Stimulated activated naive B cell treated with anti-CD40 and anti-IgM and Interleukin-4, amounts not matched to agents 10 μg/mL and 1 μg/mL and 100 μg/mL, for 72 hours (primary cell): Measurements from ENCODE around the gene OR56B4.
"Not testable (repeated sequence)": the region's sequence is repeated elsewhere in the genome, so short reads cannot be mapped to it uniquely, and the experiment has no call there.

ENCODE experiments used
- ATAC-seq, 2 donors: fragments of 150-1000 bp; cut with Tn5 transposase; replicated peaks; 2 replicates each; pipeline ENCODE4 v1.10.0; 2021; ENCODE audit warnings: moderate library complexity in 1 of 2
- DNase-seq: peaks from one replicate; pipeline ENCODE4 v3.0.0; 2021
- H3K27ac Mint-ChIP-seq: one replicate; pipeline ENCODE4 v1.8.0; 2022; ENCODE audit warnings: mild to moderate bottlenecking, mixed read lengths
- H3K27me3 Mint-ChIP-seq, 2 donors: one replicate each; pipeline ENCODE4 v1.8.0; 2022; ENCODE audit warnings: mixed read lengths in 2 of 2
- H3K36me3 Mint-ChIP-seq, 2 donors: one replicate each; pipeline ENCODE4 v1.8.0; 2022; ENCODE audit warnings: mixed read lengths in 2 of 2, mild to moderate bottlenecking in 1 of 2
- H3K4me1 Mint-ChIP-seq, 2 donors: one replicate each; pipeline ENCODE4 v1.8.0; 2022; ENCODE audit warnings: mixed read lengths in 2 of 2, mild to moderate bottlenecking in 1 of 2
- H3K4me3 Mint-ChIP-seq, 2 donors: one replicate each; pipeline ENCODE4 v1.8.0; 2022; ENCODE audit warnings: mild to moderate bottlenecking in 2 of 2, mixed read lengths in 2 of 2, moderate library complexity in 1 of 2
- H3K9me3 Mint-ChIP-seq, 2 donors: one replicate each; pipeline ENCODE4 v1.8.0; 2022; ENCODE audit warnings: mixed read lengths in 2 of 2, mild to moderate bottlenecking in 1 of 2

The OR56B4 gene, protein sequence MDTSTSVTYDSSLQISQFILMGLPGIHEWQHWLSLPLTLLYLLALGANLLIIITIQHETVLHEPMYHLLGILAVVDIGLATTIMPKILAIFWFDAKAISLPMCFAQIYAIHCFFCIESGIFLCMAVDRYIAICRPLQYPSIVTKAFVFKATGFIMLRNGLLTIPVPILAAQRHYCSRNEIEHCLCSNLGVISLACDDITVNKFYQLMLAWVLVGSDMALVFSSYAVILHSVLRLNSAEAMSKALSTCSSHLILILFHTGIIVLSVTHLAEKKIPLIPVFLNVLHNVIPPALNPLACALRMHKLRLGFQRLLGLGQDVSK

DNA sequence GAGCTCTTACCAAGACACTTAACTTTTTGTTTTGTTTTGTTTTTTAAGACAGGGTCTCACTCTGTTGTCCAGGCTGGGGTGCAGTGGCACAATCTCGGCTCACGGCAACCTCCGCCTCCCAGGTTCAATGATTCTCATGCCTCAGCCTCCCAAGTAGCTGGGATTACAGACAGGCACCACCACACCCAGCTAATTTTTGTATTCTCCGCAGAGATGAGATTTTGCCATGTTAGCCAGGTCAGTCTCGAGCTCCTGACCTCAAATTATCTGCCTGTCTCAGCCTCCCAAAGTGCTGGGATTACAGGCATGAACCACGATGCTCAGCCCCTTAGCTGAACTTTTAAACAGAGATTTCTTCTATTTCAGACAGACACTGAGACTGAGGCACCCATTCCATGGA lies at the start of gene OR56B4:
OR56B4 (plus strand) TSS at position 301 of the 400 bp plus-strand sequence; CDS start at position 396, 95 bp downstream.
- H3K36me3 Mint-ChIP-seq, H3K4me3 Mint-ChIP-seq, ATAC-seq, H3K9me3 Mint-ChIP-seq, DNase-seq, H3K27ac Mint-ChIP-seq, H3K4me1 Mint-ChIP-seq: not testable (repeated sequence)
- H3K27me3 Mint-ChIP-seq = peaks cover 7 to 11% of the 10 kb centered on the region in 2 donors

GRCh38 chr11:6061475-6061874 lies 46.0 kb upstream of the OR56B4 start:
- Mint-ChIP-seq H3K4me1 (no peaks in the 10 kb centered on the region), H3K9me3 (no peaks in the 10 kb centered on the region), H3K4me3 (no peak overlapping the region), H3K27me3 (peaks cover under 1 to 4% of the 10 kb centered on the region in 2 donors), H3K36me3 (no peaks in the 10 kb centered on the region), H3K27ac (no peak overlapping the region)
- DNase-seq (no peak), ATAC-seq (no peak)

GRCh38 chr11:6062691-6063358 lies 44.7 kb upstream of the OR56B4 start:
- ATAC-seq (no peak), DNase-seq (no peak)
- Mint-ChIP-seq H3K9me3 (no peaks in the 10 kb centered on the region), H3K27ac (no peak overlapping the region), H3K36me3 (no peaks in the 10 kb centered on the region), H3K4me1 (no peaks in the 10 kb centered on the region), H3K27me3 (peaks cover 7 to 13% of the 10 kb centered on the region in 2 donors), H3K4me3 (no peak overlapping the region)

DNA sequence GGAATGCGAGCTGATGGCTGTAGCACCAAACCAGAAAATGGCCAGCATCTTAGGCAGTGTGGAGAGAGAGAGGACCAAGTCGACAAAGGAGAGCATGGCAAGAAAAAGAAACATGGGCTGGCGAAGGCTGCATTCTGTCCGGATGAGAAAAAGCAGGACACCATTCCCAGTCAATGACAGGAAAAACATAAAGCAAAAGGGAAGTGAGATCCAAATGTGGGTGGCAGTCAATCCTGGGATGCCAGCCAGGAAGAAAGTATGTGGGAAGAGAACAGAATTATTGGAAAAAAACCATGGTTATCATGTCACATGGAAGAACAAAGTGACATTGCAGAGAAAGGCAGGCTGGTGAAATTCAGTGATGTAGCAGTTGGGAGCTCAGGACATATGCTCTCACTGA lies 40.0 kb upstream of the OR56B4 start:
- H3K27ac Mint-ChIP-seq = no peak overlapping the region

GRCh38 chr11:6076443-6076842 lies 31.0 kb upstream of the OR56B4 start:
- not testable (repeated sequence) for H3K4me1 Mint-ChIP-seq, DNase-seq, H3K36me3 Mint-ChIP-seq, H3K4me3 Mint-ChIP-seq, H3K27ac Mint-ChIP-seq, ATAC-seq
- peaks cover 16 to 18% of the 10 kb centered on the region in 2 donors for H3K27me3 Mint-ChIP-seq
- peaks cover 15 to 17% of the 10 kb centered on the region in 2 donors for H3K9me3 Mint-ChIP-seq

More for the DNA sequence above, 40.0 kb upstream of the OR56B4 start:
- DNase-seq = no peak
- Mint-ChIP-seq H3K9me3 (no peaks in the 10 kb centered on the region), H3K36me3 (no peaks in the 10 kb centered on the region), H3K27me3 (peaks cover 11 to 18% of the 10 kb centered on the region in 2 donors), H3K4me3 (no peak overlapping the region), H3K4me1 (no peaks in the 10 kb centered on the region)
- no peak for ATAC-seq

DNA sequence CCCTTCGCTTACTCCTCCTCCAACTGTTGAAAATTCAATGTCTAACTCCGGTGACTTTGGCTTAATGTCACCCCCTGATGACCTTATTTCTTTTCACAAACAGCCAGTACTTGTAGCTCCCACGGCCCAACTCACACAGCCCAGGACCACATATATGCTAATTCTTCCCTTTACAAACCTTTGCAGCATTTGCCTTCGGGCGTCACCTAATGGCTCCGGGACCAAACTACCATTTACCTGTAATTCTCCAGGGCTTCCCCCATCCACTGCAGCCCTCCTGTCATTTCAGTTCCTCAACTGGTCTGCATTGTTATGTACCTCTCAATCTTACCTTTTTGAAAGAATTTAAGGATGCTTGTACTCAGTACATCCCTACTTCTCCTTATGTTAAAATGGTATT lies 29.8 kb upstream of the OR56B4 start:
- Mint-ChIP-seq H3K27ac (no peak overlapping the region), H3K36me3 (peaks cover 0 to 3% of the 10 kb centered on the region in 2 donors), H3K9me3 (peaks cover 15 to 17% of the 10 kb centered on the region in 2 donors), H3K27me3 (peaks cover 12 to 16% of the 10 kb centered on the region in 2 donors), H3K4me1 (no peaks in the 10 kb centered on the region), H3K4me3 (no peak overlapping the region)
- no peak for DNase-seq
- no peak for ATAC-seq

DNA sequence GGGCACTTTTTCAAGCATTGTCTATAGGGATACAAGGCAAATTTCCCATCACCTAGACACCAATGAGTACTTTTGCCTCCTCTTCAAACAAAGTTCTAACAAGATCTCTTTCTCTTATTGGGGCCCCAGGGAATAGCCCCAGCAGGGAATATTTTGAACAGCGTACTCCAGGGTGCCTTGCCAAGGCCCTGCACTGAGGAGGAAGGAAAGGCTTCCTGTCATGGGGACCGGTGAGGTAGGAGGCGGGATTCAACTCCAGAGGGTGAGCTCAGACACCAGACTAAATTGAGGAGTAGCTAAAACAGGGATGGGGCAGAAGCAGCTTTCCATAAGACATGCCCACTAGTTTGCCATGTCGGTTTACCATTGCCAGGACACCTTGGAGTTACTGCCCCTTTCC lies 28.0 kb upstream of the OR56B4 start:
- no peaks in the 10 kb centered on the region for H3K4me1 Mint-ChIP-seq
- ATAC-seq = no peak
- no peak overlapping the region for H3K4me3 Mint-ChIP-seq

DNA sequence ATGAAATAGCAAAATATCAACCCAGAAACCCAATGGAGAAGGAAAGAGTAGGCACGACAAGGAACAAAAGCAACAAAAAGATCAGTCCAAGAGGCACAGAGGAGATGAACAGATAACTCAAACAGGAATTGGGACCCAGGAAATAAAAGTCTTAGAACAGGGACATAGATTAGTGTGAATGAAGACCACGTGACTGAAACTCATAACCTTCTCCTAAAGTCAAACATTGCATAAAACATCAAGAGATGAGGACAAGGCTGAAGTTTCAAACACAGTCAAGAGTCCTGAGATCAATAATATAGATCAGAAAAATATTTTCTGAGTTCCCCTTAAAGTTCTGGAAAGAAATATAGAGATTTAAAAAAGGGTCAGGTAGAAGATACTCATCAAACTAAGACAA lies 24.4 kb upstream of the OR56B4 start:
- no peaks in the 10 kb centered on the region for H3K36me3 Mint-ChIP-seq
- H3K9me3 Mint-ChIP-seq = peaks cover 8 to 9% of the 10 kb centered on the region in 2 donors
- H3K27me3 Mint-ChIP-seq = peaks cover 0 to 6% of the 10 kb centered on the region in 2 donors
- no peaks in the 10 kb centered on the region for H3K4me1 Mint-ChIP-seq
- no peak overlapping the region for H3K4me3 Mint-ChIP-seq
- DNase-seq = no peak
- no peak for ATAC-seq
- no peak overlapping the region for H3K27ac Mint-ChIP-seq

More for the DNA sequence above, 28.0 kb upstream of the OR56B4 start:
- Mint-ChIP-seq H3K9me3 (peaks cover 18 to 21% of the 10 kb centered on the region in 2 donors), H3K27ac (no peak overlapping the region), H3K27me3 (peaks cover 6% of the 10 kb centered on the region in 2 donors), H3K36me3 (peaks cover 0 to 3% of the 10 kb centered on the region in 2 donors)
- DNase-seq = no peak

- no peak overlapping the region for H3K4me3 Mint-ChIP-seq
- H3K4me1 Mint-ChIP-seq = no peaks in the 10 kb centered on the region
- H3K36me3 Mint-ChIP-seq = no peaks in the 10 kb centered on the region
- no peak overlapping the region for H3K27ac Mint-ChIP-seq
- ATAC-seq = no peak
- peaks cover 0 to 6% of the 10 kb centered on the region in 2 donors for H3K27me3 Mint-ChIP-seq
- no peak for DNase-seq
- peaks cover 8 to 9% of the 10 kb centered on the region in 2 donors for H3K9me3 Mint-ChIP-seq
These were observed 22.9 kb upstream of the OR56B4 start for GRCh38 chr11:6084587-6084986.

DNA sequence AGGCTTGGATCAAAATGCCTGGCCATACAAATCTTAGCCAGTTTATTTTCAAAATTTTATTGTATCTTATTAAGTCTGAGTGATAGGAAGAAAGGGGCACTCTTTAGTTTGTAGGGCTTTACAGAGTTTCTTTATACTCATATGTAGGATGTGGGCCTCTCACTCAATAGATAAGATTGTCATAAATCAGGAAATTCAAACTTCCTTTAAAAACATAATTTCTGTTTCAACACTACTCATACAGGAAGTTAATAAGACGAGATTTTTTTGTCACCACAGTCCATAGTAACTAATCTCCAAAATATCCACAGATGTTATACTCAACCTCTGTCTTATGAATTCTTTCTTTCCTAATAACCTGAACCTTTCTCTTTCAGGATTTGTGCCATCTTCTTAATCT lies 13.3 kb upstream of the OR56B4 start:
- no peak overlapping the region for H3K4me3 Mint-ChIP-seq
- no peaks in the 10 kb centered on the region for H3K4me1 Mint-ChIP-seq
- no peak for DNase-seq
- H3K27me3 Mint-ChIP-seq = peaks cover 12 to 14% of the 10 kb centered on the region in 2 donors
- H3K9me3 Mint-ChIP-seq = peaks cover 7 to 8% of the 10 kb centered on the region in 2 donors
- H3K36me3 Mint-ChIP-seq = no peaks in the 10 kb centered on the region
- no peak overlapping the region for H3K27ac Mint-ChIP-seq
- ATAC-seq = no peak

GRCh38 chr11:6095798-6096197 lies 11.7 kb upstream of the OR56B4 start:
- Mint-ChIP-seq H3K36me3 (no peaks in the 10 kb centered on the region), H3K4me3 (no peak overlapping the region), H3K27ac (no peak overlapping the region), H3K27me3 (peaks cover 16 to 22% of the 10 kb centered on the region in 2 donors), H3K4me1 (no peaks in the 10 kb centered on the region), H3K9me3 (peaks cover 3 to 5% of the 10 kb centered on the region in 2 donors)
- no peak for ATAC-seq
- no peak for DNase-seq

GRCh38 chr11:6096417-6096816 lies 11.1 kb upstream of the OR56B4 start:
- no peaks in the 10 kb centered on the region for H3K36me3 Mint-ChIP-seq
- no peaks in the 10 kb centered on the region for H3K4me1 Mint-ChIP-seq
- DNase-seq (no peak), ATAC-seq (no peak)
- H3K27ac Mint-ChIP-seq = no peak overlapping the region
- no peak overlapping the region for H3K4me3 Mint-ChIP-seq
- H3K9me3 Mint-ChIP-seq = peaks cover 3 to 5% of the 10 kb centered on the region in 2 donors
- peaks cover 16 to 22% of the 10 kb centered on the region in 2 donors for H3K27me3 Mint-ChIP-seq

DNA sequence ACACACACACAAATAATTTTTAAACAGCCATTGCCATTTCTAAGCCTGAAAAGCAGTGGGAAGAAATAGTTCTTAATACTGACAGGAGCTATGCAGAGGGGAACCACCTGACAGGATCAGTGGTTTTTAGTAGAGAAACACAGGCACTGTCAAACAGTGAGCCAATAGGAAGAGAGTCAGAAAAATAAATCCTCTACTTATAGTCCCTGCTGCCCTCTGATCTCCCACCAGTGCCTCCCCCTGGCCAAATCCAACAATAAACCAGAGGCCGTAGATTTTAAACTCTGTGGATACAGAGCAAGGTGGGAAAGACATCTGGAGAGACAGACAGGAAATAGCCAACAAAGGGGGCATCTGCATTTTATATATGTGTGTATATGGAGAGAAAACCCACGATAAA lies 7.9 kb upstream of the OR56B4 start:
- peaks cover 4 to 23% of the 10 kb centered on the region in 2 donors for H3K27me3 Mint-ChIP-seq

DNA sequence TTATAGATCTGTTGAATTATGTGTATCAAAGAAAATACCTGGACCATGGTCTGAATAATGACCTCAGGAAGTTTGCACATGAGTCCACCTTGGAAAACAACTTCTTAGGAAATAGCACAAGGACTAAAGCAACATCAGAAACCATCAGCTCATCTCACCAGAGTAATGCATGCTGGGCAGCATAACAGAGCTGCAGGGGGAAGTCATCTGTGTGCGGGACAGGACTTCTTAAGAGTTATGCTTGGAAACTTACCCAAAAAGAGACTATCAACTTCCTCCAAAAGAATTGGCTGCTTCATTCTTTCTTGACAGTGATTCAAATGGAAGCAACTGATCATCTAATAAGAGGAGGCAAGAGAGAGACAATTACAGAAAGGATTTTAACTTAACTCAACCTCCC lies 2.5 kb downstream of the OR56B4 start:
- no peaks in the 10 kb centered on the region for H3K4me1 Mint-ChIP-seq
- ATAC-seq (no peak), DNase-seq (no peak)
- no peaks in the 10 kb centered on the region for H3K36me3 Mint-ChIP-seq
- H3K4me3 Mint-ChIP-seq = no peak overlapping the region
- H3K27me3 Mint-ChIP-seq = peaks cover 15% of the 10 kb centered on the region in 2 donors
- no peak overlapping the region for H3K27ac Mint-ChIP-seq
- peaks cover 0 to 2% of the 10 kb centered on the region in 2 donors for H3K9me3 Mint-ChIP-seq

More for the DNA sequence above, 7.9 kb upstream of the OR56B4 start:
- Mint-ChIP-seq H3K9me3 (no peaks in the 10 kb centered on the region), H3K27ac (no peak overlapping the region), H3K36me3 (no peaks in the 10 kb centered on the region), H3K4me1 (no peaks in the 10 kb centered on the region), H3K4me3 (no peak overlapping the region)
- DNase-seq = no peak
- no peak for ATAC-seq

DNA sequence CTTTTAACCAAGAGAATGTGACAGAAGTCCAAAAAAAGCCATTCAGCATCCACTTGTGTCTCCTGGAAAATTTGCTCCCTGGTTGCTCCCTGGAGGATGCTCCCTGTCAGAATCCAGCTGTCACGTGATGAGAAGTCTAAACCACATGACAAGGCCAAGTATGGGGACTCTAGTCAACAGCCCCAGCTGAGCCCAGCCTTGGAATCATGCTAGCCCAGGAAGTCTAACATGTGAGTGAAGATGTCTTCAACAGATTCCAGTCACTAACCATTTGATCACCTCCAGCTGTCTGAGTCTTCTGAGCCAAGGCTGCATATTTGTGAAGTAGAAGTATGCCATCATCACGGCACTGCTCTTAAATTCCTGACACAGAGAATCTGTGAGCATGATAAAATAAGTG lies 4.2 kb downstream of the OR56B4 start:
- H3K9me3 Mint-ChIP-seq = peaks cover 0 to 2% of the 10 kb centered on the region in 2 donors
- H3K27me3 Mint-ChIP-seq = peaks cover 19 to 25% of the 10 kb centered on the region in 2 donors
- DNase-seq (no peak), ATAC-seq (no peak)
- H3K27ac Mint-ChIP-seq = no peak overlapping the region
- H3K36me3 Mint-ChIP-seq = no peaks in the 10 kb centered on the region
- no peaks in the 10 kb centered on the region for H3K4me1 Mint-ChIP-seq
- no peak overlapping the region for H3K4me3 Mint-ChIP-seq
